H9 (cell line): ENCODE results near the gene ABLIM3. TPM values are rescaled to one million over a fixed set of nuclear protein-coding genes. Genes with fewer than 3 reads are reported as not detected.

ENCODE experiments used
- DNase-seq: peaks from one replicate; pipeline ENCODE4 v3.0.0-alpha.2; 2017
- H2AFZ ChIP-seq: one replicate; pipeline ENCODE4 v1.6.1; 2013; ENCODE audit warnings: mild to moderate bottlenecking, low read length, control low read depth, moderate library complexity
- H2AK5ac ChIP-seq: 2 replicates; pipeline ENCODE4 v1.6.1; 2013; ENCODE audit warnings: low read length, control low read depth, mixed read lengths; ENCODE audit not compliant: insufficient read length
- H2BK120ac ChIP-seq: one replicate; pipeline ENCODE4 v1.6.1; 2013; ENCODE audit warnings: low read depth, mild to moderate bottlenecking, low read length, control low read depth, inconsistent platforms; ENCODE audit not compliant: poor library complexity, severe bottlenecking
- H2BK12ac ChIP-seq: 2 replicates; pipeline ENCODE4 v1.6.1; 2013; ENCODE audit warnings: low read length, control low read depth, mixed read lengths, low read depth; ENCODE audit not compliant: insufficient read length
- H2BK15ac ChIP-seq: 2 replicates; pipeline ENCODE4 v1.6.1; 2013; ENCODE audit warnings: low read depth, low read length, control low read depth
- H2BK20ac ChIP-seq: one replicate; pipeline ENCODE4 v1.6.1; 2013; ENCODE audit warnings: low read depth, mild to moderate bottlenecking, low read length, control low read depth, inconsistent platforms; ENCODE audit not compliant: poor library complexity, severe bottlenecking
- H2BK5ac ChIP-seq: 2 replicates; pipeline ENCODE4 v1.6.1; 2013; ENCODE audit warnings: low read length, control low read depth, mixed read lengths; ENCODE audit not compliant: insufficient read length
- H3K14ac ChIP-seq: 2 replicates; pipeline ENCODE4 v1.6.1; 2013; ENCODE audit warnings: low read length, control low read depth; ENCODE audit not compliant: insufficient read depth
- H3K18ac ChIP-seq: 2 replicates; pipeline ENCODE4 v1.6.1; 2013; ENCODE audit warnings: low read depth, mild to moderate bottlenecking, mixed read lengths, low read length, control low read depth; ENCODE audit not compliant: insufficient read length
- H3K23ac ChIP-seq: 2 replicates; pipeline ENCODE4 v1.6.1; 2013; ENCODE audit warnings: low read length, control low read depth, mixed read lengths, low read depth; ENCODE audit not compliant: insufficient read length
- H3K23me2 ChIP-seq: 2 replicates; pipeline ENCODE4 v1.6.1; 2013; ENCODE audit warnings: low read depth, mild to moderate bottlenecking, mixed read lengths, low read length, control low read depth; ENCODE audit not compliant: insufficient read length, poor library complexity, severe bottlenecking
- H3K27ac ChIP-seq: 2 replicates; pipeline ENCODE4 v1.5.1; 2013; ENCODE audit warnings: low read length, control low read depth, mixed read lengths, low read depth; ENCODE audit not compliant: insufficient read length
- H3K27me3 ChIP-seq: 2 replicates; pipeline ENCODE4 v1.6.1; 2013; ENCODE audit warnings: low read length, control low read depth, inconsistent platforms; ENCODE audit not compliant: insufficient read depth
- H3K4ac ChIP-seq: 2 replicates; pipeline ENCODE4 v1.6.1; 2013; ENCODE audit warnings: low read depth, mild to moderate bottlenecking, control low read depth, inconsistent platforms, low read length, moderate library complexity
- H3K4me1 ChIP-seq: 2 replicates; pipeline ENCODE4 v1.6.1; 2013; ENCODE audit warnings: low read length, control low read depth, inconsistent platforms; ENCODE audit not compliant: insufficient read depth
- H3K4me2 ChIP-seq: 2 replicates; pipeline ENCODE4 v1.6.1; 2013; ENCODE audit warnings: low read length, control low read depth, mixed read lengths; ENCODE audit not compliant: insufficient read length, insufficient read depth
- H3K56ac ChIP-seq: 2 replicates; pipeline ENCODE4 v1.6.1; 2013; ENCODE audit warnings: low read depth, mild to moderate bottlenecking, mixed read lengths, low read length, control low read depth; ENCODE audit not compliant: insufficient read length
- H3K79me1 ChIP-seq: 2 replicates; pipeline ENCODE4 v1.6.1; 2013; ENCODE audit warnings: low read depth, mild to moderate bottlenecking, moderate library complexity, low read length, control low read depth, inconsistent platforms; ENCODE audit not compliant: insufficient read depth, poor library complexity, severe bottlenecking
- H3K79me2 ChIP-seq: 2 replicates; pipeline ENCODE4 v1.6.1; 2013; ENCODE audit warnings: low read length, control low read depth, inconsistent platforms; ENCODE audit not compliant: insufficient read depth
- H3K9ac ChIP-seq: 2 replicates; pipeline ENCODE4 v1.6.1; 2013; ENCODE audit warnings: low read length, control low read depth, mixed read lengths; ENCODE audit not compliant: insufficient read length; ENCODE audit errors: extremely low read depth
- H3K9me3 ChIP-seq: one replicate; pipeline ENCODE4 v1.6.1; 2013; ENCODE audit warnings: low read depth, low read length, inconsistent platforms; ENCODE audit not compliant: control insufficient read depth
- H3T11ph ChIP-seq: one replicate; pipeline ENCODE4 v1.6.1; 2013; ENCODE audit warnings: mild to moderate bottlenecking, low read length, control low read depth, inconsistent platforms
- H4K20me1 ChIP-seq: one replicate; pipeline ENCODE4 v1.6.1; 2013; ENCODE audit not compliant: control insufficient read depth, insufficient read length, insufficient read depth
- H4K5ac ChIP-seq: 2 replicates; pipeline ENCODE4 v1.6.1; 2013; ENCODE audit warnings: low read depth, mild to moderate bottlenecking, mixed read lengths, low read length, control low read depth; ENCODE audit not compliant: insufficient read length
- H4K8ac ChIP-seq: replicated peaks from 2 replicates; pipeline ENCODE4 v1.6.1; 2013; ENCODE audit warnings: low read length, control low read depth, mixed read lengths, low read depth; ENCODE audit not compliant: insufficient read length
- H4K91ac ChIP-seq: 2 replicates; pipeline ENCODE4 v1.6.1; 2013; ENCODE audit warnings: low read depth, mild to moderate bottlenecking, moderate library complexity, mixed read lengths, low read length, control low read depth; ENCODE audit not compliant: insufficient read length
- H3K27ac Mint-ChIP-seq, 3 experiments: 2 replicates in 2 of 3; 3 replicates in 1 of 3; pipeline ENCODE4 v1.8.0; 2020 to 2021; ENCODE audit warnings: mixed read lengths in 3 of 3, mild to moderate bottlenecking in 1 of 3, moderate library complexity in 1 of 3
- H3K27me3 Mint-ChIP-seq: 2 replicates; pipeline ENCODE4 v1.8.0; 2021; ENCODE audit warnings: low read depth, mild to moderate bottlenecking, moderate library complexity, mixed read lengths
- H3K36me3 Mint-ChIP-seq, 3 experiments: 2 replicates in 2 of 3; 3 replicates in 1 of 3; pipeline ENCODE4 v1.8.0; 2020 to 2021; ENCODE audit warnings: low read depth in 3 of 3, mixed read lengths in 3 of 3; ENCODE audit not compliant: insufficient read depth in 1 of 3
- H3K4me1 Mint-ChIP-seq, 2 experiments: 2 replicates each; pipeline ENCODE4 v1.8.0; 2020; ENCODE audit warnings: mixed read lengths in 2 of 2
- H3K4me3 Mint-ChIP-seq, 2 experiments: 2 replicates in 1 of 2; 3 replicates in 1 of 2; pipeline ENCODE4 v1.8.0; 2020 to 2021; ENCODE audit warnings: mild to moderate bottlenecking in 2 of 2, mixed read lengths in 2 of 2, moderate library complexity in 1 of 2
- H3K9me3 Mint-ChIP-seq, 2 experiments: 2 replicates in 1 of 2; 3 replicates in 1 of 2; pipeline ENCODE4 v1.8.0; 2020; ENCODE audit warnings: mild to moderate bottlenecking in 2 of 2, mixed read lengths in 2 of 2, moderate library complexity in 1 of 2
- WGBS: extraction: QIAGEN DNeasy Blood & Tissue Kit; methylation state at CpG from one replicate; pipeline ENCODE4 v1.1.7; 2013; ENCODE audit warnings: missing lambda C conversion rate, low lambda C conversion rate, mixed read lengths; ENCODE audit not compliant: insufficient read length; ENCODE audit errors: extremely low coverage; 5-methylcytosine and 5-hydroxymethylcytosine counted together
- total RNA-seq: library from RNA; stranded (reverse); gene quantifications from 2 replicates; pipeline ENCODE4 v1.2.1, GENCODE V29; 2021
- TF ChIP-seq, protein P1 (sequence below): fragments of 200-600 bp; sonication (generic); conservative IDR thresholded peaks from 3 replicates; pipeline ENCODE4 v1.8.0; 2021; ENCODE audit warnings: antibody characterized with exemption, mild to moderate bottlenecking

The ABLIM3 gene
- total RNA-seq, 1 experiment from 2014 or later: 0.20 TPM

DNA sequence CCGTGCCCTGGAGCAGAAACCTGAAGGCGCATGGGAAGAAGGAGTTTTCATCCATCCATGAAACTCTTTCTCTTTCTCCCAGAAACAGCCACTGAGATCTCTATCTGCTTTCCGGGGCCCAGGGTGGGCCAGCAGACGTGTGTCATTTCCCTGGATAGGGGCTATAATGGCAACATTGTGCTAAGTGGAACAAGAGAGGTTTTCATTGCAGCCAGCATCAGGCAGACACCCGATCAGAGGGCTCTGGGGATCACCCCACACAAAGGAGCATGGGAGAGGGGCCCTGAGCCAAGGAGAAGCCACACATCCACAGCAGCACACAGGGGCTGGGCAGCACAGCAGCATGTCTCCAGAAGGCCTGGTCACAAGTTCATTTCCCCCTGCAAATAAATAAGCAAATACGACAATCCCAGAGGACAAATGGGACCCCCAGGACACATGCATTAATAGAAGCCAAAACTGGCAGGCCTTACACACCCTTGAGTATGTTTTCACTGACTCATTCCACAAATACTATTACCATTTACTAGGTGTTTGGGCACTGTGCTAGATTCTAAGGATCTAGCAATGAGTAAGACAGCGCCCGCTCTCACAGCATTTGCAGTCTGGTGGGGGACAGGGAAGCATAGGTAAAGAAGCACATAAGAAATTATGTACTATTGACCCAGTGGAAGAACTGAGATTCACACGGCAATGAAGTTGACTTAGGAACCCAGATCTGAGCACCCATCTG, 126.1 kb downstream of the ABLIM3 start:
- TF ChIP-seq, protein P1, sequence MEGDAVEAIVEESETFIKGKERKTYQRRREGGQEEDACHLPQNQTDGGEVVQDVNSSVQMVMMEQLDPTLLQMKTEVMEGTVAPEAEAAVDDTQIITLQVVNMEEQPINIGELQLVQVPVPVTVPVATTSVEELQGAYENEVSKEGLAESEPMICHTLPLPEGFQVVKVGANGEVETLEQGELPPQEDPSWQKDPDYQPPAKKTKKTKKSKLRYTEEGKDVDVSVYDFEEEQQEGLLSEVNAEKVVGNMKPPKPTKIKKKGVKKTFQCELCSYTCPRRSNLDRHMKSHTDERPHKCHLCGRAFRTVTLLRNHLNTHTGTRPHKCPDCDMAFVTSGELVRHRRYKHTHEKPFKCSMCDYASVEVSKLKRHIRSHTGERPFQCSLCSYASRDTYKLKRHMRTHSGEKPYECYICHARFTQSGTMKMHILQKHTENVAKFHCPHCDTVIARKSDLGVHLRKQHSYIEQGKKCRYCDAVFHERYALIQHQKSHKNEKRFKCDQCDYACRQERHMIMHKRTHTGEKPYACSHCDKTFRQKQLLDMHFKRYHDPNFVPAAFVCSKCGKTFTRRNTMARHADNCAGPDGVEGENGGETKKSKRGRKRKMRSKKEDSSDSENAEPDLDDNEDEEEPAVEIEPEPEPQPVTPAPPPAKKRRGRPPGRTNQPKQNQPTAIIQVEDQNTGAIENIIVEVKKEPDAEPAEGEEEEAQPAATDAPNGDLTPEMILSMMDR: no peak
- Histone ChIP-seq H3K79me2 (no peaks in the 10 kb centered on the region), H2BK5ac (no peak overlapping the region), H3K4me1 (no peaks in the 10 kb centered on the region), H3K9me3 (no peaks in the 10 kb centered on the region), H3T11ph (no peak overlapping the region), H3K9ac (no peak overlapping the region), H2AFZ (no peak overlapping the region), H4K91ac (no peak overlapping the region), H4K20me1 (no peaks in the 10 kb centered on the region), H2BK15ac (no peak overlapping the region), H3K27ac (no peak overlapping the region), H4K8ac (no peak overlapping the region), H2BK20ac (no peak overlapping the region), H3K27me3 (peaks cover 4% of the 10 kb centered on the region; the same call in 1 of the 2 replicates), H2BK12ac (no peak overlapping the region), H3K4me2 (no peak overlapping the region), H3K23me2 (peaks cover 6% of the 10 kb centered on the region), H3K23ac (no peak overlapping the region), H3K4ac (no peak overlapping the region), H3K14ac (no peak overlapping the region), H2AK5ac (no peak overlapping the region), H3K18ac (no peak overlapping the region), H4K5ac (no peak overlapping the region), H3K56ac (no peak overlapping the region), H2BK120ac (no peak overlapping the region), H3K79me1 (no peaks in the 10 kb centered on the region)
- DNase-seq: no peak
- peaks cover 17 to 18% of the 10 kb centered on the region in 2 experiments for H3K4me1 Mint-ChIP-seq
- no peak overlapping the region for H3K4me3 Mint-ChIP-seq
- H3K27ac Mint-ChIP-seq: no peak overlapping the region
- no peaks in the 10 kb centered on the region; a peak in 2 of 5 replicates for H3K9me3 Mint-ChIP-seq
- no peaks in the 10 kb centered on the region for H3K36me3 Mint-ChIP-seq
- peaks cover 48% of the 10 kb centered on the region for H3K27me3 Mint-ChIP-seq
- WGBS: no CpG with 5 or more reads among the region's 9 CpGs
